Stimulated activated CD4-positive, alpha-beta T cell treated with anti-CD3 and anti-CD28 coated beads, Interleukin-12 subunit alpha, Interleukin-12 subunit beta, amount 100 ng/mL, for 48 hours (primary cell): Measurements from ENCODE around the gene EWSR1.
"Not testable (repeated sequence)": the region's sequence is repeated elsewhere in the genome, so short reads cannot be mapped to it uniquely, and the experiment has no call there.

Experiments
- DNase-seq, 3 donors: peaks; one replicate each; pipeline ENCODE4 v3.0.0-alpha.2; 2020; ENCODE audit warnings: low read depth in 2 of 3, low spot score in 1 of 3

The EWSR1 gene

DNA sequence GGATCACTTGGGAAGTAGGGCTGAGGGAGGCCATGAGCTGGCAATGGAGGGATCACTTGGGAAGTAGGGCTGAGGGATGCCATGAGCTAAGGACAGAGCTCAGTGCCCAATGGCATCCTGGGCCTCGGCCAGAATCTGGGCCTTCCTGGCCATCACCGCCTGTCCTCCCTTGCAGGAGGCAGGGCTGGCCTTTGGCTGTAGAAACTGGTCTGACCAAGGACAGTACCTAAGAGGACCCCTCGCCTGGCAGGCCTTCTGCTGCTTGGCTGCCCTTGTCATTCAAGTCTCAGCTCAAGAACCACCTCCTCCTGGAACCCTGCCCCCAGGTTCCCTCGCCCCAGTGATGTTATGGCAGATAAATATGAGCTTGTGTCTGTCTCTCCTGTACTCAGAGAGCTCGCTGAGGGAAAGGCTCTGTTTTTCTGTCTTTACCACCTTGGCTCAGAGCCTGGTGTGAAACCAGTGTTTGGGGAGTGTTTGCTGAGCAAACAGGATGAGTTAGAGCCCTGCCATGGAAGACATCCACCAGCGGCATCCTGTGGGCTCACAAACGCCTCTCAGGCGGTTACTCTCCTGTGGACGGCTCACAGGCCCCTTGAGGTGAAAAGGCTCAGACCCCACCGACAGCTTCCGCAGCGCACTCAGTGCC, 66.8 kb downstream of the EWSR1 start:
- no peak for DNase-seq

DNA sequence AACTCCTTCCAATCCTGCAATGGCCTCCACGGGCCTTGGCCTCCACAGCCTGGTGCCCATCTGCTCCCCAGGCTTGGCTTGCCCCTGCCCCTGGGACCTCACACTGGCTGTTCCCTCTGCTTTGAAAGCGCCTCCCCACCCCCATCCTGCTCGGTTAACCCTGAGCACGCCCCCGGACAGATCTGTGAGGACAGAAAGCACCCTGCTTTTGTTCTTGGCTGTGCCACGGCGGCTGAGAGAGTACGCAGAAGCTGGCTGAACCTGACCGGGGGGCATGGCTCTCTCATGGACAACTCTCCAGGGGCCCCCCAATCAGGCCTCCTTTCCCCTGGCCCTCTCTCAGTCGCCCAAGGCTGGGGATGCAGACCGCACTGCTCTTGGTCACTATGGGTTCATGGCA, 67.6 kb downstream of the EWSR1 start:
- DNase-seq, result no peak

DNA sequence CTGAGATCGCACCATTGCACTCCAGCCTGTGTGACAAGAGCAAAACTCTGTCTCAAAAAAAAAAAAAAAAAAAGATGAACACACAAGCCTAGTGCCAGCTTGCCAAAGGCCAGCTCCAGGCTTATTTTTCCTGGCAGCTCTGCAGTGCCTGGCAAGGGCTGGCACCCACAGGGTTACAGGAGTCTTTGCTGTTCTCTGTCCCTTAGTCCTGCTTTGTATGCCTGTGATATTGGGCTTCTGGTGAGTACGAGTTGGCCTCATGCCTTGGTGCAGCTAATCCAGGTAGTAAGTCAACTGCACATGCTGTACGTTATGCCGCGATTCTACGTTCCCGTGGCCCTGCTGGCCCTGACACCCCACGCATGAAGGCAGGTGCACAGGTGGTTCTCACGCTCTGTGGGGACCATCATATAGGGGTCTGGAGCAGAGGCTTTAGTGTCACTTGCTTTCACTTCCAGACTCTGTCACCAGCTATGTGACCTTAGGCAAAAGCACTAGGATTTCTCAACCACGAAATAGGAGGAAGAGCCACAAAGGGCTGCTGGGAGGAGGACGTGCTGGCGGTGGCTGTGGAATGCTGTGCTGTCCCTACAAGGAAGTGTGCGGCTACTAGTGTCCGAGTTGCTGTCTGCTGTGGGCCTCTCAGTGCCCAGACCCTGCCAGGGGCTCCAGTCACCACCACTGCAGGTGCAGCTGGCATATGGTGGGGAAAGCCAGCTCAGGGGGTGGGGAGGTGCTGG, 68.9 kb downstream of the EWSR1 start:
- DNase-seq, result no peak

DNA sequence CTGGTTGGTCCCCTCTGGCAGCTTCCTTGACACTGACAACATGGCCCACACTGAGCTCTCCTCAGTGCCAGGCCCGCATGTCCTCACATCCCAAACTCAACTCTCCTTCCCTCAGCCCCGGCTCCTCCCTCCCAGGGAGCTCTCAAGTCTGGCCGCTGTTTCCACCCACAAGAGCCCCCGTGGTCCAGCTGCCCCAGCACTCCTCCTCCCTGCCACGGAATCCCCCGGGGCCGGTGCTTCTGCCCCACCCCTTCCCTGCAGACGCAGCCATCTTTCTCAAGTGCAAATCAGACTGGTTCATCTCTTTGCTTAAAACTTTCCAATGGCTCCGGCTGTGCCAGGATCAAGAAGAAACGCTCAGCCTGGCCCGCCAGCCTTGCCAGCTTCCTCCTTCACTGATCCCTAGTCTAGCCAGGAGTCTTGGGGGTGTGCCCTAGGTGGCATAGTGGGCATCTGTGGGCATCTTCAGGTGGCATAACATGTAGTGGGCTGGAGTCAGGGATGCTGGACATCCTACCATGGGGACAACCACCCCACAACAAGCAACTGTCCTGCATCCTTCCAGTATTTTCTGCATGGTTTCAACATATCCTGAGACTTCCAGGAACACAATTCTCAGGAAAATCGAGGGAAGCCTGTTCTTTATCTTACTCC, 69.7 kb downstream of the EWSR1 start:
- no peak for DNase-seq

DNA sequence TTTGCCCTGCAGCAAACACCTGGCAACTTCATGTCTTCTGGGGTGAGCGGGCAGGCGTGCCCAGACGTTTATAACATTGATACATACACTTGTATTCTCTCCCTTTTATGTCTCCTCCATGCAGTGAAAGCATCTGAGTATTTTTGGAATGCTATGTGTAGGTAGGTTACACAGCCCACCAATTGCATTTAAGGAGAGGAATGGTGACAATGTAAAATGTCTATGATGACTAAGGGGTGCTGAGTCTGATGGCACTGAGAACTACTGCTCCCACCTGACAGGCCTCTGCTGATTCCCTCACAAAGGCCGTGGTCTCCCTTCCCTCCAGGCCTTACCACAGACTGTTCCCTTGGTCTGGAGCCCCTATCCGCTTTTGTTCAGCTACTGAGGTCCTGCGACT, 70.3 kb downstream of the EWSR1 start:
- no peak for DNase-seq

DNA sequence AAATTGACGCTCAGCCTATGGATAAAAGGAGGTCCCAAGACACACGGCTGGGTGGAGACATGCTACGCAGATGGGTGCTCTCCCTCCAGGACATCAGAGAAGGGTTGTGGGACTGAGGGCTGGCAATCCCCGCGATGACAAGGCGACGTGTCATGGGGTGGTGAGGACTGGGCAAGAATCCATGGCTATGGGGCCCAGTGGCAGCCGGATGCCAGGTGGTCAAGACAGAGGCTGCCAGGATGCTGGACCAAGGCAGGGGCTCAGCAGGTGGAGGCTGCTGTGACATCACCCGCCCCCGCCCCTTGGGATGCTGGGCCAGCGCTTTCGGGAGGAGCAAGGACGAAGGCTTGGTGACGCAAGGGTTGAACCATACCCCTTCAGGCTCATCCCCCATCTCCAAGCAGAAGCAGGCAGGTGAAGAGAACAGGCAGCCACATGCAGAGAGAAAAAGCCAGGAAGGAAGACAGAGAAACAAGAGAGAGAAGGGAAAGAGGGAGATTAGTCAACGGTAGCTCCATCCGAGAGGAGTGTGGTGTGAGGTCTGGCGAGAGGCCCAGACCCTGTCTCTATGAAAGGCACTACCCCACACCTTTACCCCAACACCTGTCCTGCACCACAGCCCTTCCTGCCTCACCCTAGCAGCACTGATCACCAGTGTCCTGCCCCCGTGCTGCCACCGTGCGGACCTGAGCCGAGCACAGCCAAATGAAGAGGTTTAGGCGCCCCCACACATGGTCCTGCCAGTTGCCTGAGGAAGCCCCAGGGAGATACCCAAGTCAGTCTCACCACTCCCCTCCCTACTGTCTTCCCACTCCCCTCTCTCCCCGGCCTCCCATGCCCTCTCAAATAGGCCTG, 71.5 kb downstream of the EWSR1 start:
- DNase-seq, result no peak

DNA sequence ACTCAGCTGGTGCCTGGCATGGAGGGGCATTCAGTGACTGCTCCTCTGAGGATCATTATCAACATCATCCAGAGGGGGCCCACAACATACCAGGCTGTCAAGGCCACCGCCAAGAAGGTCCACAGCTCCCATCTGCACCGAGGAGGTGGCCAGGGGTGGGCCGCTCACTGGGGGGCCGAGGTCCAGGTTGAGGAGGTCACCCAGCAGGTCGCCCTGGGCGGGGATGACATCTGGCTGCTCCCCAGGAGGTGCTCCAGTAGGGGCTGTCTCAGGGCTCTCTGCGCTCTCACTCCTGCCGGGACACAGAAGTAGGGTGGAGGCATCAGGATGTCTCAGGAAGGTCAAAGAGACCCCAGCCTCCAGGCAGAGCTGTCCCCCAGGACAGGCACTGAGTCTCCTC, 72.5 kb downstream of the EWSR1 start:
- DNase-seq, result no peak

DNA sequence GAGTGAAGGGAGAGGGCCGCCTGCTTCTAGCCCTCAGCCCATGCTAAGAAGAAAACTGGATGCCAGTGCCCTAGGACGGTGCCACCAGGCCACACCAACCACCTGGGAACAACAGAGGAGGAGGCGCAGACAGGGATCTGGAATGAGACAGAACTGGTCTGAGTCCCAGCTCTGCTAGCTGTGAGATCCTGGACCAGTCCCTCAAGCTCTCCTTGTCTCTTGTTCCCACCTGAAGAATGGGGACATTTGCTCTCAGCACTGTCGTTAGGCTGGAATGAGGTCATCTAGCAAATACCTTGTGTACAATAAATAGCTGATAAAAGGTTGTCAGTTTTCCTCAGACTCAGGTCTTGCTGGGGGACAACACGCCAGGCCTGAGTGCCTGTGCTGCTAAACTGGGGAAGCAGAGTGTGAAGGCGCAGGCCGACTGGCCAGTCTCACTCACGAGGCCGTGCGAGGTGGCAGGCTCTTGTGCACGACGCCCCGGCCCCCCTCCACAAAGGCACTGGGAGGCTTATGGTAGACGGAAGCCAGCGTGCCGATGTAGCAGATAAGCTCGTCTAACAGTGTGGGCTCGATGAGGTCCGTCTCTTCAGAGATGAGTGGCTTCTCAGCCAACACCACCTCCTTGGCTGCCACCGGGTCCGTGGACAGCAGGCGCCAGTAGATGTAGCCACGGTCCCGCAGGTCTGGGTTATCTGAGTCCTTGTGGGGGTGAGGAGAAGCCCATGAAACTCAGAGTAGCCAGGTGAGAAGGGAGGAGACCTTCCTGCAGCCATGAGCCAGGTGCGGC, 73.2 kb downstream of the EWSR1 start:
- DNase-seq, result no peak

DNA sequence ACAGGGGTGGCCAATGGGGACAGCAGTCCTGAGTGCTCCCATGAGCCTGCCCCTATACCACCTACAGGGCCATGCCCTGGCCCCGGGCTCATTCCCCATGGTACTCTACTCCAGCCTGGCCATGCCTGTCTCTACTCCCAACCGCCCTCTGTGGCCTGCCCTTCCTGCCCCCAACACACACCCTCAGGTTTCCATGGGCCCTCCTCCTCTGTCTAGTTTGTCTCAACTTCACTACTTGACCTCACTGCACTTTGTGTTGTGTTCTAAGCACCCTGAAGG, 73.7 kb downstream of the EWSR1 start:
- no peak for DNase-seq

DNA sequence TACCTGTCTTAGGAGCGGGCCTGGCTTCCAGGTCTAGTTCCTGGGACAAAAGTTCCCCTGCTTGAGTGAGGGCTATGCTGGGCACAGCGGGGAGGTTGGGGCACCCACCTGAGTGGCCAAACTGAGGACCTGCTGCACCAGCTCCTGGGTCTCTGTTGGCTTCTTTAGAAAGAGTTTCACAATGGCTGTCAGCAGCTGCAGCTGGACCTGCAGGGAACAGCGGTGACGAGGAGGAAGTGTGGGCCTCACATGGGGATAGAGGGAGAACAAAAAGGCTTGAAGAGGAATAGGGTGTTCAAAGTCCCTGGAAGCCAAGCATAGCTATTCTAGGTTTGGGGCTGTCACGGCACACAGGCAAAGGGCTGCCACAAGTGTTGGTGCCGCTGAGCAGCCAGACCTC, 74.1 kb downstream of the EWSR1 start:
- DNase-seq, result no peak

DNA sequence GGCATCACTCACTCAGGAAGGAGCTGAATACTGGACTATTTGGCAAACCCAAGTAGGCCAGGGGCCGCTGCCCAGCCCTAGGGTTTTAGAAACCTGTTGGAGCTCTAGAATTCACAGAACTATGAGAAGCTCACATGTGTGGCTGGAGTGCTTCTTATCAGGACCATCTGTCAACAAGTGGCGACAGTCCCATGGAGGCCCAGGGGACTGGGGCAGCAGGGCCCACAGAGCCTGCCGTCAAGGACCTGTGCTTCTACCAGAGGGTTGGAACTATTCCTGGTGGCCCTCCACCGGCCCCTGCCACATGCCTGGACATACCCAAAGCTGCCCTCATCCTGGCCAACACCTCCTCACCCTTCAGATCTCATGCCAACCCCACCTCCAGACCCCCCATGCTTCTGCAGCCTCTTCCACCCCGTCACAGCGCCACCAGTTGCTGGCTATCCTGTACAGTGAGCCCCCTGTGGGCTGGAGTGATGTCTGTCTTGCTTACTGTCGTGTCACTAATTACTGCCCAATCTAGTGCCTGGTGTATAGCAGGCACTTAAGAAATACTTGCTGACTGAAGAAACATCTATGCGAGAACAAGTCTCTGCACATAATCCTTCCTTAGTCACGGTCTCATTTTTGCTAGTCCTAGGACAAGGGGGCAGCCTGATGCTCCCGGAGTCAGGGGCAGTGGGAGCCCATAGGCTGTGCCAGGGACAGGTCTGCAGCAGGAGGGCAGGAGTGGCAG, 74.7 kb downstream of the EWSR1 start:
- DNase-seq, result no peak

DNA sequence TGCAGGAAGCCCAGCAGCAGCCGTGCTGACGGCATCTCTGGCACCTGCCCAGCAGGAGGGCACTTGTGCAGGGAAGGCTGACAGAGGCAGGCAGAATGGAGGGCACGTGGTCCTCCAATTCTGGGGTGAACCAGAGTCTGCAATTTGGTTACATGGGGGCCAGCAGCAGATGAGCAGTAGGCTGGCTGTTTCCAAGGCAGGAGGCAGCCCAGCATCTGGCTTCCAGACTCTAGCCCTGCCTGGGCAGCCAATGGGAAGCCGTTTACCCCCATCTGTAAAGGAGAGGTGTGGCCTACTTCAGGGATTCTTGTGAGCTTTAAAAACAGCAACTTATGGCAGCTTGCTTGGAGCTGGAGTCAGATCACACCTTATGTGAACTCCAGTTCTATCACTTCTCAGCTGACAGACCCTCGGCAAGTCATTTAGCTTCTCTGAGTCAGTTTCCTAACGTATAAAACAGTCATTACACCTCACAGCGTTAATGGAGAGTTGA, 75.3 kb downstream of the EWSR1 start:
- no peak for DNase-seq

DNA sequence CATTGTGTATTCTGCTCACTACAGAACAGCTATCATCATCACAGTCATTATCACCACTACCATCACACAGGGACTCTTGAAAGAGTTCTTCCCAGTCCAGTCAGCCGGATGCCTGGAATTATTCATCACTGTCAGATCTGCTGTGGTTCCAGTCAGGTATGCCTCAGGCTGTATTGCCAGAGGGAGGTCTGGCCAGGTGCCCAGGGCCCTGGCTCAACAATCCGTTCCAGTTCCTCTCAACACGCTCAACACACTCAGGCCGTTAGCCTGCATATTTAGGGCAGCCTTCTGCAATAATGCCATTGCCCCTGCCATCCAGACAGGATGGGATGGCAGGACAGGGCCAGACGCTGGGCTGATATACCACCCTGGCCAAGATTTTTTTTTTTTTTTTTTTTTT, 76.1 kb downstream of the EWSR1 start:
- DNase-seq, result no peak

DNA sequence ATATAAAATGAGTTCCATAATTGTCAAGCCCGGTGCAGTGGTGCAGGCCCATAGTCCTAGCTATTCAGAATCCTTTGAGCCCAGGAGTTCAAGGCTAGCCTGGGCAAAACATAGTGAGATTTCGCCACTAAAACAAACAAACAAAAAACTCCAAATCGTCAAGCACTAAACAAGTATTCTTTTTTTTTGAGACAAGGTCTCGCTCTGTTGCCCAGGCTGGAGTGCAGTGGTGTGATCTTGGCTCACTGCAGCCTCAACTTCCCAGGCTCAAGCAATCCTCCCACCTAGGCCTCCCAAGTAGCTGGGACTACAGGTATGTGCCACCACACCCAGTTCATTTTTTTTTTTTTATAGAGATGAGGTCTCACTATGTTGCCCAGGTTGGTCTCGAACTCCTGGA, 76.8 kb downstream of the EWSR1 start:
- DNase-seq, result not testable (repeated sequence)

DNA sequence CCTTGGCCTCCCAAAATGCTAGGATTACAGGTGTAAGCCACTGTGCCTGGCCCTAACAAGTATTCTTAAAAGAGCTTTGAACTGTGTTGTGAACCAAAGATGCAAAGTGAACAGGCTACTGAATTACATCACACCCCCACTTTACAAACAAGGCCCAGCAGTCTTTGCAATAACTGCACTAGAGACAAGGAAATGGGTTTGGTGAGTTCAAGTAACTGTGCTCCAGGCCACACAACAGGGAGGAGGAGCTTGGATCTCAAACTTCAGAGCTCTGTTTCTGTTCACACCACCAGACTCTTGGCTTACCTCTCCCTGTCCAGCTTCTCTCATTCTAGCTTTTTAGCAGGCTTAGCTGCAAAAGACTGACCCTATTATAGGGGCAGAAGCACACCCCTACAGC, 77.9 kb downstream of the EWSR1 start:
- DNase-seq, result no peak

DNA sequence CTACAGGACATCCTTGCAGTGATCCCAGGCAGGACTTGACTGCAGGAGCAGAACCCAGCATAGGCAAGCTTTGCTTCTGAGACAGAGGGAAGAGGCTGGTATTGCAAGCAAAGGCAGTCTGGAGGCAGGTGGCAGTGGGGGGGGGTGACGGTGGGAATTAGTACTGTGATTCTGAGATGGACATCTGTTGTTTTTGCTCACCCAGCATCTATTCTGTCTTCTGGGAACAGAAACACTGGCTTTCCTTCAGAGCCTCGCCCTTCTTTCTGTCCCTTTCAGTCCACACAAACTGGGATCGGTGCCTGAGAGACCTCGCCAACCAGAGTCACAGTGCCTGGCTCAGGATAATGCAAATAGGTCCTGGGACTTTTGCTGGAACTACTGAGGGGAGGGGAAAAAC, 78.6 kb downstream of the EWSR1 start:
- no peak for DNase-seq

DNA sequence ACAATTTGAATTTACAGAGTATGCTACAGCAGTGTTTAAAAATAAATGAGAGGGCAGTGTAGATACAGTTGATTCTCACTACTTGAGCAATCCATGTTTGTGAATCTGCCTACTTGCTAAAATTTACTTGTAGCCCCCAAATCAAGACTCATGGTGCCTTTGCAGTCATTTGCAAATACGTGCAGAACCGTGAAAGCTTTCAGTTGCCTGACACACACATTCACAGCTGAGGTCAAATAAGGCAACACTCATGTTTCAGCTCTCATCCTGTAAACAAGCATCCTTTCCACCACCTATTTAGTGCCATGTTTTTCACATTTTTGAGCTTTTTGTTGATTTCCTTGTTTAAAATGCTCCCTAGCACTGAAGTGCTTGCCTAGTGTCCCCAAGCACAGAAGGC, 80.0 kb downstream of the EWSR1 start:
- DNase-seq, result no peak

DNA sequence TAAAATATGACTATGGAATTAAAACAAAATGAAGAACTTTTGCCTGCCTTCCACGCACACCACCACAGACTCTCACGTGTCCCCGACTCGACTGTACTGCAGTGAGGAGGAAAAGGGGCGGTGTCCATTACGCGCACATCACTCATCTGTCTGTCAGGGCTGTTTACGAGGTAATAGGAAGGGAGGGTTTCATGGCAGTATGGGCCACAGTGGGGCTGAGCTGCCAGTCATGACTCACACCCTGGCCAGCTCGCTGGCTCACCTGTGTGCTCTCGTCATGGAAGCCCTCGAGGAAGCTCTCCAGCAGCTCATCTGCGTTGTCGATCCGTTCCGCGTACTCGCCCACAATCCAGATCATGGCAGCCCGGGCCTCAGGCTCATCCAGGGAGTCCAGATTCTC, 80.9 kb downstream of the EWSR1 start:
- DNase-seq, result no peak
